Lung (tissue), 16 donors: Measurements from ENCODE around the gene VTI1A. TPM values are rescaled to one million over a fixed set of nuclear protein-coding genes. Genes with fewer than 3 reads are reported as not detected.

Experiments
- ATAC-seq: fragments of 200-7000 bp; cut with Tn5 transposase; one replicate; pipeline ENCODE4 v1.9.1; 2020; ENCODE audit warnings: moderate number of reproducible peaks; ENCODE audit not compliant: insufficient read depth, low FRiP score
- DNase-seq, 3 donors: peaks; one replicate each; pipeline ENCODE4 v3.0.0-alpha.2; 2013 to 2017
- H3K27ac ChIP-seq, 2 donors: one replicate each; pipeline ENCODE4 v1.5.1; 2013; ENCODE audit warnings: mild to moderate bottlenecking in 2 of 2, moderate library complexity in 2 of 2, control low read depth in 1 of 2, inconsistent platforms in 1 of 2, low read depth in 1 of 2, low read length in 1 of 2
- H3K27me3 ChIP-seq, 3 donors: one replicate each; pipeline ENCODE4 v1.5.1; 2013; ENCODE audit warnings: low read length in 2 of 3; ENCODE audit not compliant: control insufficient read depth in 3 of 3, insufficient read depth in 3 of 3
- H3K36me3 ChIP-seq, 4 donors: one replicate each; pipeline ENCODE4 v1.5.1; 2013; ENCODE audit warnings: low read length in 4 of 4, mild to moderate bottlenecking in 1 of 4, moderate library complexity in 1 of 4; ENCODE audit not compliant: control insufficient read depth in 4 of 4, insufficient read depth in 4 of 4
- H3K4me1 ChIP-seq, 5 donors: one replicate each; pipeline ENCODE4 v1.5.1; 2013; ENCODE audit warnings: low read length in 5 of 5, mild to moderate bottlenecking in 2 of 5, moderate library complexity in 1 of 5; ENCODE audit not compliant: control insufficient read depth in 5 of 5, insufficient read depth in 5 of 5
- H3K4me3 ChIP-seq: one replicate; pipeline ENCODE4 v1.5.1; 2013; ENCODE audit warnings: mild to moderate bottlenecking, control low read depth, moderate library complexity
- H3K9ac ChIP-seq, 2 donors: one replicate each; pipeline ENCODE4 v1.5.1; 2013; ENCODE audit warnings: low read length in 2 of 2, control low read depth in 1 of 2; ENCODE audit not compliant: insufficient read depth in 1 of 2
- H3K9me3 ChIP-seq, 4 donors: one replicate each; pipeline ENCODE4 v1.5.1; 2013; ENCODE audit warnings: low read length in 3 of 4, mild to moderate bottlenecking in 1 of 4, moderate library complexity in 1 of 4; ENCODE audit not compliant: control insufficient read depth in 4 of 4, insufficient read depth in 3 of 4
- CTCF ChIP-seq: IDR thresholded peaks from 2 replicates; pipeline ENCODE4 v1.5.1; 2012; ENCODE audit warnings: mild to moderate bottlenecking; ENCODE audit errors: control extremely low read depth, extremely low read depth
- WGBS, 2 donors: extraction: QIAGEN DNeasy Blood & Tissue Kit; methylation state at CpG; one replicate each; pipeline ENCODE4 v1.1.7; 2013; 5-methylcytosine and 5-hydroxymethylcytosine counted together
- long read RNA-seq, 5 donors: transcript quantifications; one replicate each; lab custom pipeline, GENCODE V29; 2026
- polyA plus RNA-seq, 2 donors: library from polyadenylated mRNA; stranded (reverse); fragments of 200-250 nt; gene quantifications; one replicate each; pipeline ENCODE4 v1.2.1, GENCODE V29; 2013
- total RNA-seq, 2 donors: library from RNA; depleted of rRNA in 1 of 2; stranded (reverse); fragments of >200 nt in 1 of 2; gene quantifications; one replicate each; pipeline ENCODE4 v1.2.1, GENCODE V29; 2014 to 2021
- donor health status: control.
- donor health status: control.
- donor health status: Bipolar disorder and iron deficiency.
- donor health status: healthy.
- donor health status: DM: yes; HTN: yes; CAD: no.

VTI1A gene
- total RNA-seq (10 to 100 TPM; 41.2 to 48.2 TPM), polyA plus RNA-seq (10 to 100 TPM in 1 of 2 donors, 1 to 10 TPM in 1; 9.2 to 15.6 TPM)
- long read RNA-seq, donor 1, full-length matches to known transcripts, result 4 of 4 reads
- long read RNA-seq, donor 1, partial matches to known transcripts, result 0 of 4 reads
- long read RNA-seq, donor 1, other reads (novel, unspliced or antisense), result 0 of 4 reads
- long read RNA-seq, donor 2, full-length matches to known transcripts, result 2 of 2 reads
- long read RNA-seq, donor 2, partial matches to known transcripts, result 0 of 2 reads
- long read RNA-seq, donor 2, other reads (novel, unspliced or antisense), result 0 of 2 reads
- long read RNA-seq, donor 3, full-length matches to known transcripts, result 1 of 1 reads
- long read RNA-seq, donor 3, partial matches to known transcripts, result 0 of 1 reads
- long read RNA-seq, donor 3, other reads (novel, unspliced or antisense), result 0 of 1 reads
- long read RNA-seq, donor 4, full-length matches to known transcripts, result 2 of 2 reads
- long read RNA-seq, donor 4, partial matches to known transcripts, result 0 of 2 reads
- long read RNA-seq, donor 4, other reads (novel, unspliced or antisense), result 0 of 2 reads
- long read RNA-seq, donor 5, full-length matches to known transcripts, result 4 of 4 reads
- long read RNA-seq, donor 5, partial matches to known transcripts, result 0 of 4 reads
- long read RNA-seq, donor 5, other reads (novel, unspliced or antisense), result 0 of 4 reads

- H3K4me1 ChIP-seq, result peaks cover 1 to 18% (median 12%) of the 10 kb centered on the region in 5 donors
- peak within 1 kb of the TSS; percentile 100 for H3K4me3 ChIP-seq
- H3K9me3 ChIP-seq, result peaks cover 0 to 2% (median 0%) of the 10 kb centered on the region in 4 donors
- 0% methylated on average over 59 of the region's 59 CpGs for WGBS, 2 donors
- DNase-seq (peak; percentile 88 to 92 (median 90)), ATAC-seq (peak; percentile 97)
- peak within 1 kb of the TSS; percentile 93 to 99 for H3K27ac ChIP-seq
- H3K9ac ChIP-seq, result peak within 1 kb of the TSS; percentile 92 to 97
- no peaks in the 10 kb centered on the region for H3K27me3 ChIP-seq
- no peak for TF ChIP-seq CTCF
- peaks cover 1 to 25% (median 20%) of the 10 kb centered on the region in 4 donors for H3K36me3 ChIP-seq
Measured at GRCh38 chr10:112446855-112447619, at the start of gene VTI1A, which contains the start of gene ZDHHC6. Gene VTI1A (plus strand): TSS chr10:112447215. CDS start chr10:112447374, 159 bp downstream. Gene ZDHHC6 (minus strand): TSS chr10:112446914. CDS start chr10:112445436, 1,478 bp downstream.

DNA sequence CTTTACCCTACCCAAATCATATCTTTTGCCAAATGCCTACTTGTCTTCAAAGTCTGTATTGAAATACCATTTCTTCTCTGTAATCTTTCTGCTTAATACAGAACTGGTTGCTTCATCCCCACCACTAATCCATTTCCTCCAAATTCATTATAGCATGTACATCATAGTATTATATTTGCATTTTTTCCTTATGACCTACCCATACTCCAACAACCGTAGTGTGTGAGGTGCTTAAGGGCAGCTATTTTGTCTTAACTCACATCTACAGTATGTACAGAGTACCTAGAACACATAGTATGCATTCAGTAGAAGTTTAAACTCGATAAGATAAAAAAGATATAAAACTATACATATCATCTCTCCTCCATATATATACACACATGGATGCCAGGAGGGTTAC is 49.4 kb upstream of the VTI1A start:
- no peak for TF ChIP-seq CTCF
- ATAC-seq, result no peak
- DNase-seq, result no peak
- no peaks in the 10 kb centered on the region for H3K27me3 ChIP-seq
- no peaks in the 10 kb centered on the region for H3K9me3 ChIP-seq
- H3K36me3 ChIP-seq, result peaks cover 0 to 9% (median 0%) of the 10 kb centered on the region in 4 donors
- no peak overlapping the region for H3K27ac ChIP-seq
- WGBS, 2 donors, result 94 to 96% methylated on average over 2 of the region's 2 CpGs
- no peak overlapping the region for H3K9ac ChIP-seq
- H3K4me1 ChIP-seq, result peaks cover 0 to 4% (median 3%) of the 10 kb centered on the region in 5 donors
- no peak overlapping the region for H3K4me3 ChIP-seq

DNA sequence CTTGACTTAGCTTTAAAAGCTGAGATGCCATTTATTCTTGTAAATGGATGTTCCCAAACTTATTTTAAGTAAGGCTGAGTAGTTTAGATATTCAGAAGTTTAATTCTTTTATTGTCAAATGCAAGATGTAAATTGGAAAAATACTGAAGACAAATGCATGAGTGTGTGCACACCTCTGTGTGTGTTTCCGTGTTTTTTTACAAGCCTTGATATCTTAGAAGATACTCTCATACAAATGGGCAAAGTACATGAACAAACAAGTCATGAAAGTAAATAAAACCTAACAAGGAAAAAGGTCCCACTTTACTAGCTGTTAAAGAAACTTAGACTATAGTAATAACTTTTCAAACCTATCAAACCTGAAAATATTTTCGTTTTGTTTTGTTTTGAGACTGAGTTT is 44.1 kb upstream of the VTI1A start:
- no peak for TF ChIP-seq CTCF
- 75 to 86% methylated on average over 2 of the region's 2 CpGs for WGBS, 2 donors
- peaks cover 0 to 14% (median 1%) of the 10 kb centered on the region in 4 donors for H3K36me3 ChIP-seq

More for the DNA sequence above, 44.1 kb upstream of the VTI1A start:
- DNase-seq, result no peak
- no peaks in the 10 kb centered on the region for H3K9me3 ChIP-seq
- H3K27me3 ChIP-seq, result no peaks in the 10 kb centered on the region
- no peak overlapping the region for H3K27ac ChIP-seq
- no peak for ATAC-seq
- H3K9ac ChIP-seq, result no peak overlapping the region
- H3K4me1 ChIP-seq, result peaks cover 0 to 1% (median 0%) of the 10 kb centered on the region in 5 donors
- H3K4me3 ChIP-seq, result no peak overlapping the region
